Sciatic nerve (tissue), 2 donors: ENCODE results near the gene MPIG6B. TPM values are rescaled to one million over a fixed set of nuclear protein-coding genes. Genes with fewer than 3 reads are reported as not detected.
"Not testable (repeated sequence)": the region's sequence is repeated elsewhere in the genome, so short reads cannot be mapped to it uniquely, and the experiment has no call there.

Source experiments
- ATAC-seq: fragments of 200-7000 bp; cut with Tn5 transposase; one replicate; pipeline ENCODE4 v1.9.1; 2020; ENCODE audit warnings: mild to moderate bottlenecking, moderate library complexity
- DNase-seq: peaks from one replicate; pipeline ENCODE4 v3.0.0-alpha.2; 2020; ENCODE audit warnings: low spot score
- intact Hi-C: fragments of 100-400 bp; cut with DNase I; formaldehyde crosslinking; loops from one replicate; pipeline ENCODE4 v1.14.2; 2022
- total RNA-seq: library from RNA; stranded (reverse); fragmentation: NEBNext Ultra II Directional; extraction: Animal tissue kit (Norgen Biotek cat#: 25700); gene quantifications from one replicate; pipeline ENCODE4 v1.2.1, GENCODE V29; 2021
- donor health status: DM: no; HTN: no; CAD: no.
- donor health status: DM: no; HTN: no; CAD: no.

The MPIG6B gene
- total RNA-seq, 1 donor from 2014 or later, result 0.62 TPM

GRCh38 chr6:31693535-31693934 is 29.6 kb upstream of the MPIG6B start:
- intact Hi-C loops, result no loop called here
- ATAC-seq, result no peak
- no peak for DNase-seq

GRCh38 chr6:31697555-31697954 is 25.6 kb upstream of the MPIG6B start:
- ATAC-seq (no peak), DNase-seq (no peak)
- intact Hi-C loops, result no loop called here

DNA sequence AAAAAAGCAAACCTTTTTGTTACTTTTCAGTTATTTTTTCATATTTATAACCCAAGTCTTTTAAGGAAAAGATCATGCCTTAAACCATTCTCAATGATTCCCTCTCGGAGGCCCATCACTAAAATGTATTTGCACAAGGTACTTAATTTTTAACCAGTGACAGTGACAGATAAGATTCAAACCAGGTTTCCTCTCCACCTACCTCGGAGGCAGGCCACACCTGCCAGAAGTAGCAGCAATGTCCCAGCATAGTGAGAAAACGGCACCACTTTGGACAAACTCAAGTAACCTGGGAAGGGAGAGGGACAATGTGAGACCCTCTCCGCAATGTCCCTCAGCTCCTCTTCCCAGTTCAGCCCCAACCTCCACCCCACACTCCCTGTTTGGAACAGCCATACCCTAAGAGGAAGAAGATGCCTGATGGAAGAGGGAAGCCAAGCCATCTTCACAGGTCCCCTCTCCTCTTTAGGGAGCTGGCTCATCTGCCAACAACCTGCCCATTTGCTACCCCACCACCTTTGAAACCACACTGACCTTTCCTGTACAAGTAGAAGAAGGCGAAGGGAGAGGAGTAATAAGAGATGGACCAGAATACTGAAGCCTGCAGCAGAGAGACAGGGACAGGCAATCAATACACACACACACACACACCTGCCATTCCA is 22.3 kb upstream of the MPIG6B start:
- intact Hi-C loops, result no loop called here
- DNase-seq (no peak), ATAC-seq (no peak)

GRCh38 chr6:31701666-31702404 is 21.3 kb upstream of the MPIG6B start:
- DNase-seq, result no peak
- ATAC-seq, result peak; percentile 1
- intact Hi-C loops, result no loop called here

DNA sequence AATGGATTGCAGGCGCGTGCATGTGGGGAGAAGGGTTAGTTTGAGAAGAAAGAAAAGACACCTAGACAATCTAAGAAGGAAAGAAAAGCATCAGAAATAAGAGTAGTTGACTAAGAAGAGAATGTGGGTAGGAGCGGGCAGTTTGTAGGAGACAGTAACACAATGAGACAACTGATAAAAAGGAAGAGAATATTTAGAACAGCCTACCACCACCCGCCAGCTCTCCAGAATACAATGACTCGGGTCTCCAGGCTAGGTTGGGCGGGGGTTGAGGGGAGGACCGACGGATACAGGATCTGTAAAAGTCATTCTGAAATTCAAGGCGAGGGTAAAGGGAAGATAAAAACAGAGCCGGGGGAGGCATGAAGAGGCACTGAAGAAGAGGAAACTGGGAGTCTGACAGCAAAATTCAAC is 20.8 kb upstream of the MPIG6B start:
- ATAC-seq, result peak; percentile 11
- DNase-seq, result no peak
- intact Hi-C loops, result no loop called here

GRCh38 chr6:31702819-31703716 is 20.1 kb upstream of the MPIG6B start, which contains the start of gene ABHD16A:
Gene ABHD16A (minus strand): TSS chr6:31703324. CDS start chr6:31703281, 43 bp downstream.
- peak; percentile 99 for ATAC-seq
- peak; percentile 99 for DNase-seq
- intact Hi-C loops, result no loop called here

- no peak for ATAC-seq
Measured at GRCh38 chr6:31705931-31706330, 17.2 kb upstream of the MPIG6B start.

DNA sequence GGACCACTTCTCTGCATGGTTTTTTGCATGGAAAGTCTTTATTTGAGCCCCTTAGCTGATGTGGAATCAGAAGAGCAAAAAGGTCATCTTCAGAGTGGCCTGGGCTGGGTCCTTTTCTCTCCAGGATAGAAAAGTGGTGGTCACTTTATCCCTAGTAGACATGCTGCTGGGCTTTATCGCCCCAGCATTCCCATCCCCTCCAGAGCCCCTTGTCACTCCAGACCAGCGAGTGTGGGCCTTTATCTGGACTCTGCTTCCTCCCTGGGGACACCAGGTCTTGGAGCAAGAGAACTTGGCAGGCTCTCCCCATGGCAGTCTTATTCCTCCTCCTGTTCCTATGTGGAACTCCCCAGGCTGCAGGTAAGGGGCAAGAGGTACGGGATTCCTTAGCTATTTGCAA is 16.6 kb upstream of the MPIG6B start, which contains the start of gene LY6G6F:
Gene LY6G6F (plus strand): TSS at position 268 of the 400 bp plus-strand sequence. CDS start 41 bp downstream, at position 309.
- intact Hi-C loops, result no loop called here
- DNase-seq (no peak), ATAC-seq (no peak)

More at GRCh38 chr6:31705931-31706330, 17.2 kb upstream of the MPIG6B start:
- no peak for DNase-seq
- intact Hi-C loops, result no loop called here

- DNase-seq, result no peak
- intact Hi-C loops, result no loop called here
- ATAC-seq, result no peak
Measured at GRCh38 chr6:31707701-31708100, 15.5 kb upstream of the MPIG6B start.

DNA sequence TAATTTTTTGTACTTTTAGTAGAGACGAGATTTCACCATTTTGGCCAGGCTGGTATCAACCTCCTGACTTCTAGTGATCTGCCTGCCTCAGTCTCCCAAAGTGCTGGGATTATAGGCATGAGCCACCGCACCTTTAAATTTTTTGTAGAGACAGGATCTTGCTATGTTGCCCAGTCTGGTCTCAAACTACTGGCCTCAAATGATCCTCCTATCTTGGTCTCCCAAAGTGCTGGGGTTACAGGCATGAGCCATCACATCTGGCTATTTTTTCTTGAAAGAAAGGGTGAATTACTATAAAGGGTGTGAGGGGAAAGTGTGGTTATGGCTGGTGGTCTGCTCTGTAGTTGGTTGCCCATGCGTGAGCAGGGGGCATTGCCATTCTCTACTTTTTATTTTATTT is 14.9 kb upstream of the MPIG6B start:
- DNase-seq (no peak), ATAC-seq (no peak)
- intact Hi-C loops, result no loop called here

DNA sequence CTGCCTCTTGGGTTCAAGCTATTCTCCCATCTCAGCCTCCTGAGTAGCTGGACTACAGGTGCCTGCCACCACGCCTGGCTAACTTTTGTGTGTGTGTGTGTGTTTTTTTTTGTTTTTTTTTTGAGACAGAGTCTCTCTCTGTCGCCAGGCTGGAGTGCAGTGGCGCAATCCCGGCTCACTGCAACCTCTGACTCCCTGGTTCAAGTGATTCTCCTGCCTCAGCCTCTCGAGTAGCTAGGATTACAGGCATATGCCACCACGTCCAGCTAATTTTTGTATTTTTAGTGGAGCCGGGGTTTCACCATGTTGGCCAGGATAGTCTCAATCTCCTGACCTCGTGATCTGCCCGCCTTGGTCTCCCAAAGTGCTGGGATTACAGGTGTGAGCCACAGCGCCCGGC is 14.0 kb upstream of the MPIG6B start:
- ATAC-seq, DNase-seq, intact Hi-C loops: not testable (repeated sequence)

DNA sequence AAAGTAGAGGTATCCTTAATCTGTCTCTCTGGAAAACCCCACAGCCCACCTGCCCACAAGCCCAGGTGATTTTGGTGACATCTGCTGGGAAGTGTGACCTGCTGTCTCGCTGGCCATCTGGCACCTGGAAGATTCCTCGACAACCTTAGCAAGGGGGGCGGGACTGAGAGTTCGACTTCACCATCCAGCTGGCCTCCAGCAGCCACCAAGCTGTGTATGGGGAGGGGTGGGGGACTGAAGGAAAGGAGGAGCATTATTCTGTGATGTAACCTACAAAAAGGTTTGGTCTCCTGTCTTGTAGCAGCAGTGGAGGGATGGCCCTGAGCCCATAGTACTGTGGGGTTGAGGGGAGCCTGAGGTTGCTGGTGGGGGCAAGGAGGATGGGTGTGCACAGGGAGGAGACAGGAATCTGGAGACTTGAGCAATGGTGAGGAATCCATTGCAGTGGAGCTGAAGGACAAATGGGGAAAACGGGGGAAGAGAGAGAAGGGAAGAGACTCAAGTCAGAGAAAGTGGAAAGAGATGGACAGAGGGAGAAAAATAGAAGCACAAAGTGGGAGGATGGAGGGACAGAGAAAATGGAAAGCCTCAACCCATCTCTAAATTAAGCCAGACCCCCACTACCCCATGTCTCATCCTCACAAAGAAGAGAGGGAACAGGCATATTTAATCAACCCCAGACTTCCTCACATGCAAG is 12.5 kb upstream of the MPIG6B start:
- DNase-seq (no peak), ATAC-seq (no peak)
- intact Hi-C loops, result no loop called here

GRCh38 chr6:31711233-31711632 is 11.9 kb upstream of the MPIG6B start:
- peak; percentile 7 for ATAC-seq
- intact Hi-C loops, result no loop called here
- DNase-seq, result no peak

GRCh38 chr6:31712296-31712695 is 10.9 kb upstream of the MPIG6B start:
- ATAC-seq, result peak; percentile 53
- intact Hi-C loops, result no loop called here

DNA sequence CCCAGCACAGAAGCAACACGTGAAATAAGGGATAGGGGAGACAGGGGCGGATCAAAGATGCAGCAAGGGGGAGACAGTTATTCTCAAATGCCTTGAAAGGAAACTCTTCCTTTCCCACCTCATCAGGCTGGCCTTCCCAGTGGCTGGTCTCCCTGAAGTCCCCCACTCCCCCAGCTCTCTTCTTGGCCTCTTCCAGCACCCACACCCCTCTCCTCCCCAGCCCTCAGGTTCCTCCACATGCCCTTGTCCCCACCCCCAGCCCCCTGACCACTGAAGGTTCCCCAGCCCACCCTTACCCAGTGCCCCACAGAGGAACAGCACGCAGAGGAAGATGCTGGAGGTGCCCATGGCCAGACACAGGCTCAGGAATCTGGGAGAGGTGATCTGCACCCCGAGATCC is 9.7 kb upstream of the MPIG6B start:
- intact Hi-C loops, result no loop called here
- ATAC-seq (no peak), DNase-seq (no peak)

More at GRCh38 chr6:31712296-31712695, 10.9 kb upstream of the MPIG6B start:
- DNase-seq, result no peak

DNA sequence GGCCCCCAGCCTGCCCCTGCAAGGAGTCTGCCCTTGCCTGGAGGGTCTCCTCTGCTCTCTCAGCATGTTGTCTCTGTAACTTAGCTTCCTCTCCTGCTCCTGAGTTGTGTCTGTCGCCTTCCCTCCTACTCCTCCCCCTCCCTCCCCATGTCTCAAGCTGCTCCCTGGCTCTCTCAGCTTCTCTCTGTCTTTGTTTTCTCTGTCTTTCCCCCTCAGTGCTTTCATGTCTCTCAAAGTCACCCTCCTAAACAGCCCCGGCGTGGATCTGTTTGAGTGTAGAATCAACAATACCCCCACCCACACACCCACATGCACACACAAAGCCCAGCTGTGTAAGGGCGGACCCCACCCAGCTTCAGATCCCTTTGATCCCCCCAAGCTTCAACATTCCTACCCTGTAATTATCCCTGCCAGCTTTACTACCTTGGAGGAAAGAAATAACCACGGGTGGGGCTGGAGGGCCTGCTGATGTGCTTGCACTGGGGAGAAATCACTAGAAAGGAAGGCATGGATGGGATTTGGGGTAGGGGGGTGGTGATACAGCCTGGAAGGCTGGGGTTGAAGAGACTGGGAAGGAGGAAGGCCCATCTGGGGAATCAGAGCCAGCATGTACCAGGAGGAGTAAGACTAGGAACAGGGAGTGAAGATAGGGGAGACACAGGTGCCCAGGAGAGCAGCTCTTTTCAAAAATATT is 9.0 kb upstream of the MPIG6B start:
- intact Hi-C loops, result no loop called here
- ATAC-seq (no peak), DNase-seq (no peak)

DNA sequence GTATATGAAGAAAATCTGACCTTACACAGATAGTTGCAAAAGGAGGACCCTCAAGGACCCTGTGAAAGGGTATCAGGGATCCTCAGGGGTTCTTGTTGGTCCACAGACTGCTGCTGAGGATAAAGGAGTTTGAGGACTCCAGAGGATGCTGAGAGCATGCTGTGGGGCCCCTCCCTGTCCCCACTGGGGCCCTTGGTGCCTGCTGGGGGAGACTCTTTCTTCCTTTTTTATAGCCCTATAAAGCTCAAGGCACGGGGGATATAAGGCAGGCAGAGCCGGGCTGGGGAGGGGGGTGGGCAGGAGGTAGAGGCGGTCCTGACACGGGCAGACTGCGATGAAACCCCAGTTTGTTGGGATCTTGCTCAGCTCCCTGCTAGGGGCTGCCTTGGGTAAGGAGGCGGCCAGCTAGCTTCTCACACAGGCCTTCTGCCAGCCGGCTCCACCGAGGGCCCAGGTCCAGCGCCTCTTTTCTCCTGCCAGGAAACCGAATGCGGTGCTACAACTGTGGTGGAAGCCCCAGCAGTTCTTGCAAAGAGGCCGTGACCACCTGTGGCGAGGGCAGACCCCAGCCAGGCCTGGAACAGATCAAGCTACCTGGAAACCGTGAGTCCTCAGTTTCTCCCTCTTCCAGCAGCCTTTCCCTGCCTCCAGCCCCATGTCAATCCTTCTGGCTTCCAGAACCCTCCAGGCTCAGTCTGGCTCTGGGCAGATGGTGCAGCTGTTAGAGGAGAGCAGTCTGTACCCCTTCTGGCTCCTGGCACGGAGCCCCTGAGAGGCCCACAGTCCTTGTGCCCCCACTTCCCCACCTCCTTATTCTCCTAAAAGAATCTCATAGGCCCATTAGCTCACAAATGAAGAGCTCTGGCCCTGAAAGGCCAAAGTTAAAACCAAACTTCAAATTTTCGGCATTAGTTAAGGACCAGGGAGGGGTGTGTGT is 7.9 kb upstream of the MPIG6B start, which contains the start of gene LY6G6D:
Gene LY6G6D (plus strand): TSS at position 327 of the 937 bp plus-strand sequence. CDS start 8 bp downstream, at position 335.
- no peak for ATAC-seq
- no peak for DNase-seq
- intact Hi-C loops, result no loop called here
